MG63 (cell line): ENCODE results near the gene STX1B. TPM values are rescaled to one million over a fixed set of nuclear protein-coding genes. Genes with fewer than 3 reads are reported as not detected.
A peak's percentile ranks its signal among the peaks of the same experiment; 100 is the strongest.
"Not testable (repeated sequence)": the region's sequence is repeated elsewhere in the genome, so short reads cannot be mapped to it uniquely, and the experiment has no call there.

Experiments
- DNase-seq: peaks from one replicate; pipeline ENCODE4 v3.0.0-alpha.2; 2020
- H3K27me3 ChIP-seq: fragments of 250-450 bp; sonication (Bioruptor Pico); 2 replicates; pipeline ENCODE4 v1.5.1; 2020; ENCODE audit warnings: mild to moderate bottlenecking, moderate library complexity
- H3K36me3 ChIP-seq: fragments of 250-450 bp; sonication (Bioruptor Pico); 2 replicates; pipeline ENCODE4 v1.5.1; 2020; ENCODE audit warnings: mild to moderate bottlenecking, moderate library complexity
- H3K4me3 ChIP-seq: fragments of 250-450 bp; sonication (Bioruptor Pico); 2 replicates; pipeline ENCODE4 v1.5.1; 2020; ENCODE audit warnings: mild to moderate bottlenecking, moderate library complexity
- H3K9me3 ChIP-seq: fragments of 250-450 bp; sonication (Bioruptor Pico); 2 replicates; pipeline ENCODE4 v1.5.1; 2020; ENCODE audit warnings: mild to moderate bottlenecking, moderate library complexity
- total RNA-seq: library from RNA; depleted of rRNA; stranded (reverse); fragments of >200 nt; shearing (Covaris generic); gene quantifications from 2 replicates; pipeline ENCODE4 v1.2.3, GENCODE V29; 2014; ENCODE audit warnings: low replicate concordance

The STX1B gene
- total RNA-seq, 1 experiment from 2014 or later, result not detected

- Histone ChIP-seq H3K9me3 (no peaks in the 10 kb centered on the region), H3K27me3 (no peaks in the 10 kb centered on the region), H3K4me3 (no peak overlapping the region), H3K36me3 (no peaks in the 10 kb centered on the region)
- DNase-seq, result no peak
Observed at GRCh38 chr16:31023252-31023602, 12.8 kb upstream of the STX1B start.

GRCh38 chr16:31022544-31023251 lies 12.3 kb upstream of the STX1B start:
- Histone ChIP-seq H3K27me3 (no peaks in the 10 kb centered on the region), H3K36me3 (no peaks in the 10 kb centered on the region), H3K4me3 (no peak overlapping the region), H3K9me3 (no peaks in the 10 kb centered on the region)
- no peak for DNase-seq

- Histone ChIP-seq H3K9me3 (no peaks in the 10 kb centered on the region), H3K27me3 (no peaks in the 10 kb centered on the region), H3K4me3 (no peak overlapping the region), H3K36me3 (no peaks in the 10 kb centered on the region)
- no peak for DNase-seq
Observed at GRCh38 chr16:31020536-31020935, 10.1 kb upstream of the STX1B start.

- not testable (repeated sequence) for DNase-seq, H3K36me3 ChIP-seq, H3K9me3 ChIP-seq, H3K27me3 ChIP-seq, H3K4me3 ChIP-seq
Observed at GRCh38 chr16:31017756-31018155, 7.3 kb upstream of the STX1B start.

- H3K9me3 ChIP-seq, result no peaks in the 10 kb centered on the region
Observed at GRCh38 chr16:31016018-31016417, 5.6 kb upstream of the STX1B start.

GRCh38 chr16:31013292-31013691 lies 2.9 kb upstream of the STX1B start:
- DNase-seq, H3K27me3 ChIP-seq, H3K36me3 ChIP-seq, H3K4me3 ChIP-seq, H3K9me3 ChIP-seq: not testable (repeated sequence)

More at GRCh38 chr16:31016018-31016417, 5.6 kb upstream of the STX1B start:
- DNase-seq, result no peak
- H3K27me3 ChIP-seq, result peaks cover 7% of the 10 kb centered on the region
- H3K4me3 ChIP-seq, result no peak overlapping the region
- H3K36me3 ChIP-seq, result no peaks in the 10 kb centered on the region

- not testable (repeated sequence) for H3K9me3 ChIP-seq, H3K27me3 ChIP-seq, H3K36me3 ChIP-seq, H3K4me3 ChIP-seq, DNase-seq
Observed at GRCh38 chr16:31011815-31012214, 1.4 kb upstream of the STX1B start.

- no peak for DNase-seq
- H3K9me3 ChIP-seq, result no peaks in the 10 kb centered on the region
- H3K27me3 ChIP-seq, result peaks cover 5% of the 10 kb centered on the region
- no peaks in the 10 kb centered on the region for H3K36me3 ChIP-seq
- H3K4me3 ChIP-seq, result no peak overlapping the region
Observed at GRCh38 chr16:31009894-31010584, 399 bp downstream of the STX1B start.

- H3K27me3 ChIP-seq, result peaks cover 5% of the 10 kb centered on the region
- H3K9me3 ChIP-seq, result no peaks in the 10 kb centered on the region
- H3K36me3 ChIP-seq, result no peaks in the 10 kb centered on the region
- no peak for DNase-seq
- no peak overlapping the region for H3K4me3 ChIP-seq
Observed at GRCh38 chr16:31009120-31009519, 1.3 kb downstream of the STX1B start.

- Histone ChIP-seq H3K36me3 (no peaks in the 10 kb centered on the region), H3K27me3 (peaks cover 1% of the 10 kb centered on the region), H3K4me3 (no peak overlapping the region), H3K9me3 (no peaks in the 10 kb centered on the region)
- no peak for DNase-seq
Observed at GRCh38 chr16:31008551-31008950, 1.9 kb downstream of the STX1B start.

- no peak overlapping the region for H3K4me3 ChIP-seq
Observed at GRCh38 chr16:31008149-31008548, 2.3 kb downstream of the STX1B start.

GRCh38 chr16:31007684-31008083 lies 2.8 kb downstream of the STX1B start:
- Histone ChIP-seq H3K27me3 (no peaks in the 10 kb centered on the region; the same call in 1 of the 2 replicates), H3K36me3 (no peaks in the 10 kb centered on the region), H3K9me3 (no peaks in the 10 kb centered on the region), H3K4me3 (no peak overlapping the region)
- DNase-seq, result no peak

More at GRCh38 chr16:31008149-31008548, 2.3 kb downstream of the STX1B start:
- Histone ChIP-seq H3K27me3 (no peaks in the 10 kb centered on the region; the same call in 1 of the 2 replicates), H3K9me3 (no peaks in the 10 kb centered on the region), H3K36me3 (no peaks in the 10 kb centered on the region)
- peak; percentile 71 for DNase-seq

GRCh38 chr16:31006589-31006988 lies 3.8 kb downstream of the STX1B start:
- Histone ChIP-seq H3K27me3 (no peaks in the 10 kb centered on the region), H3K9me3 (no peaks in the 10 kb centered on the region), H3K4me3 (no peak overlapping the region), H3K36me3 (no peaks in the 10 kb centered on the region)
- DNase-seq, result no peak

- DNase-seq, result no peak
- no peaks in the 10 kb centered on the region for H3K9me3 ChIP-seq
- no peaks in the 10 kb centered on the region for H3K36me3 ChIP-seq
- H3K4me3 ChIP-seq, result no peak overlapping the region
- no peaks in the 10 kb centered on the region for H3K27me3 ChIP-seq
Observed at GRCh38 chr16:31006086-31006385, 4.4 kb downstream of the STX1B start.

- no peak for DNase-seq
- H3K27me3 ChIP-seq, result no peaks in the 10 kb centered on the region
- no peaks in the 10 kb centered on the region for H3K36me3 ChIP-seq
- H3K9me3 ChIP-seq, result no peaks in the 10 kb centered on the region
- H3K4me3 ChIP-seq, result no peak overlapping the region
Observed at GRCh38 chr16:31005350-31006085, 4.9 kb downstream of the STX1B start.

- Histone ChIP-seq H3K27me3 (no peaks in the 10 kb centered on the region), H3K36me3 (no peaks in the 10 kb centered on the region), H3K9me3 (no peaks in the 10 kb centered on the region), H3K4me3 (no peak overlapping the region)
- no peak for DNase-seq
Observed at GRCh38 chr16:31004658-31005057, 5.8 kb downstream of the STX1B start.

- H3K9me3 ChIP-seq, result no peaks in the 10 kb centered on the region
- no peaks in the 10 kb centered on the region for H3K27me3 ChIP-seq
- no peak overlapping the region for H3K4me3 ChIP-seq
- no peak for DNase-seq
- H3K36me3 ChIP-seq, result no peaks in the 10 kb centered on the region
Observed at GRCh38 chr16:31003744-31004143, 6.7 kb downstream of the STX1B start.
